Measurements from ENCODE around the gene TTC31. TPM values are rescaled to one million over a fixed set of nuclear protein-coding genes. Genes with fewer than 3 reads are reported as not detected.
"Not testable (repeated sequence)": the region's sequence is repeated elsewhere in the genome, so short reads cannot be mapped to it uniquely, and the experiment has no call there.

The TTC31 gene
- 9.4 TPM for total RNA-seq
- long read RNA-seq, partial matches to known transcripts: 0 of 4 reads
- long read RNA-seq, other reads (novel, unspliced or antisense): 3 of 4 reads

- intact Hi-C loops (cut with micrococcal nuclease): loop anchor here (5.0 kb wide), 1 partner anchor 104 kb away; no protein-coding TSS in a partner anchor
- ATAC-seq (peak; percentile 98), DNase-seq (peak; percentile 97)
Measured at GRCh38 chr2:74482801-74483674, at the start of gene TTC31, which contains the start of gene CCDC142. TTC31 (plus strand) TSS chr2:74483081; CDS start chr2:74483096, 15 bp downstream. CCDC142 (minus strand) TSS chr2:74482998; CDS start chr2:74482837, 161 bp downstream.

GRCh38 chr2:74436111-74436805 is 46.6 kb upstream of the TTC31 start:
- no peak for ATAC-seq

GRCh38 chr2:74436848-74437695 is 45.8 kb upstream of the TTC31 start:
- DNase-seq (no peak), ATAC-seq (no peak)
- intact Hi-C loops (cut with micrococcal nuclease): no loop called here

More at GRCh38 chr2:74436111-74436805, 46.6 kb upstream of the TTC31 start:
- intact Hi-C loops (cut with micrococcal nuclease): no loop called here
- no peak for DNase-seq

GRCh38 chr2:74438248-74438647 is 44.6 kb upstream of the TTC31 start:
- ATAC-seq: no peak
- intact Hi-C loops (cut with micrococcal nuclease): no loop called here
- no peak for DNase-seq

- intact Hi-C loops (cut with micrococcal nuclease): no loop called here
Measured at GRCh38 chr2:74439373-74439772, 43.5 kb upstream of the TTC31 start.

GRCh38 chr2:74439803-74440377 is 43.0 kb upstream of the TTC31 start:
- peak; percentile 90 for DNase-seq
- intact Hi-C loops (cut with micrococcal nuclease): no loop called here
- ATAC-seq: peak; percentile 66

More at GRCh38 chr2:74439373-74439772, 43.5 kb upstream of the TTC31 start:
- no peak for DNase-seq
- ATAC-seq: no peak

GRCh38 chr2:74440378-74441169 is 42.3 kb upstream of the TTC31 start:
- ATAC-seq (peak; percentile 92), DNase-seq (peak; percentile 95)
- intact Hi-C loops (cut with micrococcal nuclease): no loop called here

GRCh38 chr2:74441170-74441689 is 41.7 kb upstream of the TTC31 start:
- ATAC-seq: peak; percentile 8
- intact Hi-C loops (cut with micrococcal nuclease): no loop called here
- DNase-seq: no peak

- intact Hi-C loops (cut with micrococcal nuclease): no loop called here
- DNase-seq: peak; percentile 71
- ATAC-seq: peak; percentile 17
Measured at GRCh38 chr2:74441690-74442482, 41.0 kb upstream of the TTC31 start, which contains the start of gene RTKN. RTKN (minus strand) TSS chr2:74441937; CDS start chr2:74441816, 121 bp downstream.

- DNase-seq; ATAC-seq; intact Hi-C loops (cut with micrococcal nuclease): not testable (repeated sequence)
Measured at GRCh38 chr2:74442483-74443297, 40.2 kb upstream of the TTC31 start.

- DNase-seq (no peak), ATAC-seq (no peak)
- intact Hi-C loops (cut with micrococcal nuclease): no loop called here
Measured at GRCh38 chr2:74444498-74445318, 38.2 kb upstream of the TTC31 start.

GRCh38 chr2:74447230-74447999 is 35.5 kb upstream of the TTC31 start:
- intact Hi-C loops (cut with micrococcal nuclease): no loop called here
- ATAC-seq: no peak
- DNase-seq: no peak

- intact Hi-C loops (cut with micrococcal nuclease): no loop called here
- ATAC-seq (no peak), DNase-seq (no peak)
Measured at GRCh38 chr2:74448771-74449170, 34.1 kb upstream of the TTC31 start.

- no peak for DNase-seq
- intact Hi-C loops (cut with micrococcal nuclease): no loop called here
- no peak for ATAC-seq
Measured at GRCh38 chr2:74450570-74451190, 32.2 kb upstream of the TTC31 start.

Data from left ventricle myocardium superior (tissue), 1 donor.